Keratinocyte (primary cell): ENCODE data around the gene GSTM5. TPM values are rescaled to one million over a fixed set of nuclear protein-coding genes. Genes with fewer than 3 reads are reported as not detected.

ENCODE experiments used
- DNase-seq: peaks from one replicate; pipeline ENCODE4 v3.0.0-alpha.2; 2011; ENCODE audit warnings: low read depth, missing footprints, low spot score
- FAIRE-seq: peaks from 2 replicates; lab custom pipeline; 2011; peaks lifted over from hg19 to GRCh38; lab: Jason Lieb, UNC
- H2AFZ ChIP-seq: 2 replicates; pipeline ENCODE4 v1.6.0; 2012; ENCODE audit warnings: low read length, control low read depth, inconsistent platforms; ENCODE audit not compliant: control insufficient read depth
- H3K27ac ChIP-seq: 2 replicates; pipeline ENCODE4 v1.5.1; 2011; ENCODE audit warnings: low read length; ENCODE audit not compliant: control insufficient read depth, insufficient read depth
- H3K27me3 ChIP-seq: 3 replicates; pipeline ENCODE4 v1.6.0; 2011; ENCODE audit warnings: low read length; ENCODE audit not compliant: control insufficient read depth, insufficient read depth; ENCODE audit errors: extremely low read depth
- H3K36me3 ChIP-seq, 2 experiments: 2 replicates in 1 of 2; 3 replicates in 1 of 2; pipeline ENCODE4 v1.5.1; 2011; ENCODE audit warnings: low read length in 2 of 2, mild to moderate bottlenecking in 1 of 2; ENCODE audit not compliant: control insufficient read depth in 2 of 2, insufficient read depth in 2 of 2; ENCODE audit errors: extremely low read depth in 1 of 2
- H3K4me1 ChIP-seq: 3 replicates; pipeline ENCODE4 v1.5.1; 2011; ENCODE audit warnings: low read length; ENCODE audit not compliant: control insufficient read depth, insufficient read depth; ENCODE audit errors: extremely low read depth
- H3K4me2 ChIP-seq: 3 replicates; pipeline ENCODE4 v1.6.0; 2011; ENCODE audit warnings: low read depth, low read length; ENCODE audit not compliant: control insufficient read depth, insufficient read depth; ENCODE audit errors: extremely low read depth
- H3K4me3 ChIP-seq, 3 experiments: fragments of 200-600 bp in 1 of 3; sonication (generic) in 1 of 3; 2 replicates in 2 of 3; 3 replicates in 1 of 3; pipeline ENCODE4 v1.5.1; 2011 to 2016; ENCODE audit warnings: low read length in 3 of 3, mild to moderate bottlenecking in 3 of 3, control low read depth in 2 of 3, inconsistent platforms in 1 of 3, low read depth in 1 of 3, mixed read lengths in 1 of 3, mixed run types in 1 of 3, moderate library complexity in 1 of 3; ENCODE audit not compliant: control insufficient read depth in 2 of 3, insufficient read depth in 2 of 3; ENCODE audit errors: extremely low read depth in 1 of 3
- H3K79me2 ChIP-seq: 2 replicates; pipeline ENCODE4 v1.6.0; 2012; ENCODE audit warnings: low read length; ENCODE audit not compliant: control insufficient read depth, insufficient read depth
- H3K9ac ChIP-seq: 3 replicates; pipeline ENCODE4 v1.6.0; 2011; ENCODE audit warnings: low read length; ENCODE audit not compliant: control insufficient read depth, insufficient read depth; ENCODE audit errors: extremely low read depth
- H3K9me1 ChIP-seq: 3 replicates; pipeline ENCODE4 v1.6.0; 2011; ENCODE audit warnings: low read length; ENCODE audit not compliant: control insufficient read depth, insufficient read depth; ENCODE audit errors: extremely low read depth
- H3K9me3 ChIP-seq: 2 replicates; pipeline ENCODE4 v1.5.1; 2012; ENCODE audit warnings: low read depth, low read length; ENCODE audit not compliant: control insufficient read depth
- H4K20me1 ChIP-seq: 3 replicates; pipeline ENCODE4 v1.6.0; 2011; ENCODE audit warnings: low read length; ENCODE audit not compliant: control insufficient read depth, insufficient read depth; ENCODE audit errors: extremely low read depth
- CTCF ChIP-seq, 3 experiments: IDR thresholded peaks in 1 of 3; conservative IDR thresholded peaks in 1 of 3; optimal IDR thresholded peaks in 1 of 3; 2 replicates in 2 of 3; 3 replicates in 1 of 3; pipeline versions ENCODE3 to v1.5.1; 2011; ENCODE audit warnings: low read length in 3 of 3, mild to moderate bottlenecking in 3 of 3, moderate library complexity in 2 of 3, control low read depth in 1 of 3, inconsistent platforms in 1 of 3; ENCODE audit not compliant: insufficient read depth in 2 of 3; ENCODE audit errors: extremely low read depth in 1 of 3
- EZH2 ChIP-seq: IDR thresholded peaks from one replicate; pipeline ENCODE4 v1.6.1; 2012; ENCODE audit warnings: inconsistent platforms, mild to moderate bottlenecking, low read length, moderate library complexity
- dilution Hi-C: fragments of 300-500 bp; cut with MboI; formaldehyde crosslinking; loops from one replicate; pipeline ENCODE4 v1.7.0; 2020; ENCODE audit warnings: low sequenced_read_pairs; ENCODE audit not compliant: extremely low pct_ligation_motif_present
- polyA plus RNA-seq, 5 experiments: library from polyadenylated mRNA; depleted of rRNA in 3 of 5; stranded (reverse) in 3 of 5; stranded (forward) in 1 of 5; unstranded in 1 of 5; fragments of >200 nt; gene quantifications; 1 replicate in 1 of 5; 2 replicates in 3 of 5; 3 replicates in 1 of 5; pipeline versions ENCODE4 v1.2.1 to v1.2.3, GENCODE V29; 2011 to 2012; ENCODE audit warnings: missing spikeins in 2 of 5, low read depth in 1 of 5, low replicate concordance in 1 of 5

GSTM5 gene
- polyA plus RNA-seq, 1 donor (not counting 4 experiments of a cell fraction or from before 2014, with no cell fraction given): not detected

GRCh38 chr1:109760581-109761226, 48.7 kb downstream of the GSTM5 start:
- no peaks in the 10 kb centered on the region for H3K9me1 ChIP-seq
- H3K27ac ChIP-seq: no peak overlapping the region
- DNase-seq (no peak), FAIRE-seq (no peak)
- no peak overlapping the region for H3K4me3 ChIP-seq
- H3K9me3 ChIP-seq: no peaks in the 10 kb centered on the region
- no peak overlapping the region for H3K4me2 ChIP-seq
- no peaks in the 10 kb centered on the region for H3K27me3 ChIP-seq
- no peaks in the 10 kb centered on the region for H3K79me2 ChIP-seq
- H3K36me3 ChIP-seq: no peaks in the 10 kb centered on the region
- H2AFZ ChIP-seq: no peak overlapping the region
- dilution Hi-C loops: no loop called here
- H3K4me1 ChIP-seq: no peaks in the 10 kb centered on the region
- no peak for TF ChIP-seq CTCF (optimal IDR thresholded peaks at IDR 0.05 in 1 of 3, IDR thresholded peaks at IDR 0.05 in 1 of 3, conservative IDR thresholded peaks at IDR 0.05 in 1 of 3; ENCODE audit: extremely low read depth in 1 of 3, insufficient read depth in 2 of 3, low read length in 3 of 3)
- no peak for TF ChIP-seq EZH2
- H4K20me1 ChIP-seq: no peaks in the 10 kb centered on the region
- no peak overlapping the region for H3K9ac ChIP-seq

GRCh38 chr1:109761227-109762038, 49.4 kb downstream of the GSTM5 start:
- Histone ChIP-seq H4K20me1 (no peaks in the 10 kb centered on the region), H3K9ac (no peak overlapping the region), H3K4me3 (no peak overlapping the region), H3K9me3 (no peaks in the 10 kb centered on the region), H3K79me2 (no peaks in the 10 kb centered on the region), H3K27me3 (peaks cover 4% of the 10 kb centered on the region), H3K36me3 (no peaks in the 10 kb centered on the region), H3K9me1 (no peaks in the 10 kb centered on the region), H2AFZ (no peak overlapping the region), H3K4me2 (no peak overlapping the region), H3K27ac (no peak overlapping the region), H3K4me1 (no peaks in the 10 kb centered on the region)
- TF ChIP-seq CTCF (optimal IDR thresholded peaks at IDR 0.05 in 1 of 3, IDR thresholded peaks at IDR 0.05 in 1 of 3, conservative IDR thresholded peaks at IDR 0.05 in 1 of 3; ENCODE audit: extremely low read depth in 1 of 3, insufficient read depth in 2 of 3, low read length in 3 of 3): no peak
- no peak for TF ChIP-seq EZH2
- no peak for FAIRE-seq
- dilution Hi-C loops: no loop called here
- no peak for DNase-seq
